ENCODE data around the gene CFAP97D1.
A peak's percentile ranks its signal among the peaks of the same experiment; 100 is the strongest.

The CFAP97D1 gene

GRCh38 chr17:43760254-43760852 is 19.9 kb upstream of the CFAP97D1 start (continued):
- no peak for TF ChIP-seq SETDB1 (IDR thresholded peaks at IDR 0.05; ENCODE audit: insufficient read length, low read length)
- no peak for TF ChIP-seq ZNF513 (tag by site-specific recombination; IDR thresholded peaks at IDR 0.05)
- peak; percentile 90 for TF ChIP-seq ZNF157 (tag by site-specific recombination; IDR thresholded peaks at IDR 0.05)
- TF ChIP-seq WT1 (tag by site-specific recombination; IDR thresholded peaks at IDR 0.05): no peak
- no peak for TF ChIP-seq HIC1 (tag by site-specific recombination; IDR thresholded peaks at IDR 0.05)
- no peak for TF ChIP-seq ZBTB49 (tag by site-specific recombination; IDR thresholded peaks at IDR 0.05; ENCODE audit: low read depth)
- peak; percentile 91 for TF ChIP-seq ZNF660 (tag by site-specific recombination; IDR thresholded peaks at IDR 0.05)
- no peak for TF ChIP-seq ZNF76 (tag by site-specific recombination; IDR thresholded peaks at IDR 0.05; ENCODE audit: borderline replicate concordance, low read depth)
- TF ChIP-seq MZF1 (tag by site-specific recombination; IDR thresholded peaks at IDR 0.05; ENCODE audit: borderline replicate concordance): no peak
- TF ChIP-seq ZNF623 (tag by site-specific recombination; IDR thresholded peaks at IDR 0.05): no peak; the same call in 1 of the 2 replicates
- TF ChIP-seq ZXDB (tag by site-specific recombination; IDR thresholded peaks at IDR 0.05): no peak
- TF ChIP-seq ZNF146 (tag by site-specific recombination; IDR thresholded peaks at IDR 0.05): no peak
- no peak for TF ChIP-seq ZNF449 (tag by site-specific recombination; IDR thresholded peaks at IDR 0.05)
- TF ChIP-seq HOXD13 (CRISPR knock-in tag; IDR thresholded peaks at IDR 0.05; ENCODE audit: borderline replicate concordance): no peak
- TF ChIP-seq ZNF776 (tag by site-specific recombination; IDR thresholded peaks at IDR 0.05; ENCODE audit: borderline replicate concordance): no peak
- no peak; the same call in 1 of the 2 replicates for TF ChIP-seq REPIN1 (tag by site-specific recombination; IDR thresholded peaks at IDR 0.05; ENCODE audit: low read depth)
- TF ChIP-seq GLI2 (tag by site-specific recombination; IDR thresholded peaks at IDR 0.05; ENCODE audit: borderline replicate concordance, low read depth): no peak
- TF ChIP-seq ZNF10 (tag by site-specific recombination; IDR thresholded peaks at IDR 0.05): no peak
- no peak for TF ChIP-seq ZNF169 (tag by site-specific recombination; IDR thresholded peaks at IDR 0.05)
- TF ChIP-seq GLI4 (tag by site-specific recombination; IDR thresholded peaks at IDR 0.05): no peak
- no peak for TF ChIP-seq ZNF488 (tag by site-specific recombination; IDR thresholded peaks at IDR 0.05)
- no peak for TF ChIP-seq ZNF426 (tag by site-specific recombination; IDR thresholded peaks at IDR 0.05)
- no peak for TF ChIP-seq ZNF404 (tag by site-specific recombination; IDR thresholded peaks at IDR 0.05)
- TF ChIP-seq ZBTB10 (tag by site-specific recombination; IDR thresholded peaks at IDR 0.05): no peak
- no peak for TF ChIP-seq MYNN (tag by site-specific recombination; IDR thresholded peaks at IDR 0.05; ENCODE audit: borderline replicate concordance)
- no peak; the same call in 1 of the 2 replicates for TF ChIP-seq KLF17 (tag by site-specific recombination; IDR thresholded peaks at IDR 0.05)
- no peak for TF ChIP-seq HOXC10 (CRISPR knock-in tag; IDR thresholded peaks at IDR 0.05)
- TF ChIP-seq ZNF266 (tag by site-specific recombination; IDR thresholded peaks at IDR 0.05; ENCODE audit: low read depth): no peak

Measured in HEK293 (cell line).